WTC11 (cell line): Measurements from ENCODE around the gene GPD1L.

Source experiments
- SMAD4 ChIP-seq: sonication (generic); formaldehyde crosslinking; IDR thresholded peaks from 2 replicates; pipeline ENCODE4 v1.8.0; 2022; ENCODE audit warnings: mild to moderate bottlenecking, missing genetic modification reagents
- TF ChIP-seq, protein P1 (sequence below): fragments of 200-600 bp; IDR thresholded peaks from 2 replicates; pipeline ENCODE4 v1.8.0; 2022; ENCODE audit warnings: antibody characterized with exemption
- TF ChIP-seq, protein P2 (sequence below): sonication (generic); formaldehyde crosslinking; conservative IDR thresholded peaks from 2 replicates; pipeline ENCODE4 v1.8.1; 2022; ENCODE audit warnings: mild to moderate bottlenecking, missing genetic modification reagents

DNA sequence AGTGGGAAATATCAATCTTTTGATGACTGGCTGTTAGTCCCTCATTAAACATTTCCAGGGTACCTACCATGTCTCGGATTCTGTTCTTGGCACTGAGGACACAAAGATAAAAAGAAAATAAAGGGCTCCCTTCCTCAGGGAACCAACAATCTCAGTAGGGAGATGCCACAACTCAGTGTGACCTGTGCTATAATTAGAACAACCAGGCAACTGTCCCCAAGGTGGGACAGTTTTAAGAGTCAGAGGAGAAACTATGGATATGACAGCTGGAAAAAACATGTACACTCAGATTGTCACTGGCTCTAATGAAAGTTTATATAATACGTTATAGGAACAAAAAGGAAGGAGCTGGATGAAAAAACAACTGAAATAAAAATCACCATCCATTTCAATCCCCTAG, 108.8 kb downstream of the GPD1L start:
- TF ChIP-seq, protein P1, sequence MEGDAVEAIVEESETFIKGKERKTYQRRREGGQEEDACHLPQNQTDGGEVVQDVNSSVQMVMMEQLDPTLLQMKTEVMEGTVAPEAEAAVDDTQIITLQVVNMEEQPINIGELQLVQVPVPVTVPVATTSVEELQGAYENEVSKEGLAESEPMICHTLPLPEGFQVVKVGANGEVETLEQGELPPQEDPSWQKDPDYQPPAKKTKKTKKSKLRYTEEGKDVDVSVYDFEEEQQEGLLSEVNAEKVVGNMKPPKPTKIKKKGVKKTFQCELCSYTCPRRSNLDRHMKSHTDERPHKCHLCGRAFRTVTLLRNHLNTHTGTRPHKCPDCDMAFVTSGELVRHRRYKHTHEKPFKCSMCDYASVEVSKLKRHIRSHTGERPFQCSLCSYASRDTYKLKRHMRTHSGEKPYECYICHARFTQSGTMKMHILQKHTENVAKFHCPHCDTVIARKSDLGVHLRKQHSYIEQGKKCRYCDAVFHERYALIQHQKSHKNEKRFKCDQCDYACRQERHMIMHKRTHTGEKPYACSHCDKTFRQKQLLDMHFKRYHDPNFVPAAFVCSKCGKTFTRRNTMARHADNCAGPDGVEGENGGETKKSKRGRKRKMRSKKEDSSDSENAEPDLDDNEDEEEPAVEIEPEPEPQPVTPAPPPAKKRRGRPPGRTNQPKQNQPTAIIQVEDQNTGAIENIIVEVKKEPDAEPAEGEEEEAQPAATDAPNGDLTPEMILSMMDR, result no peak
- no peak for TF ChIP-seq SMAD4 (CRISPR knock-in tag)
- TF ChIP-seq, protein P2, sequence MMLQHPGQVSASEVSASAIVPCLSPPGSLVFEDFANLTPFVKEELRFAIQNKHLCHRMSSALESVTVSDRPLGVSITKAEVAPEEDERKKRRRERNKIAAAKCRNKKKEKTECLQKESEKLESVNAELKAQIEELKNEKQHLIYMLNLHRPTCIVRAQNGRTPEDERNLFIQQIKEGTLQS (CRISPR knock-in tag), result no peak
